Left lung (tissue), 10 donors: Measurements from ENCODE around the gene KRTAP26-1. TPM values are rescaled to one million over a fixed set of nuclear protein-coding genes. Genes with fewer than 3 reads are reported as not detected.
A peak's percentile ranks its signal among the peaks of the same experiment; 100 is the strongest.

Experiments used
- ATAC-seq: fragments of 200-7000 bp; cut with Tn5 transposase; one replicate; pipeline ENCODE4 v1.9.1; 2020; ENCODE audit warnings: moderate library complexity
- DNase-seq, 4 donors: peaks; one replicate each; pipeline ENCODE4 v3.0.0-alpha.2; 2013 to 2020
- H3K27ac ChIP-seq, 2 donors: fragments of 200-600 bp; sonication (generic) in 1 of 2; one replicate each; pipeline versions ENCODE4 v1.5.0 to v1.8.0; 2020 to 2021
- H3K27me3 ChIP-seq, 2 donors: fragments of 200-600 bp; sonication (generic) in 1 of 2; one replicate each; pipeline versions ENCODE4 v1.5.0 to v1.8.0; 2020 to 2021
- H3K36me3 ChIP-seq, 2 donors: fragments of 200-600 bp; sonication (generic) in 1 of 2; one replicate each; pipeline versions ENCODE4 v1.5.0 to v1.8.0; 2020 to 2021
- H3K4me1 ChIP-seq, 2 donors: fragments of 200-600 bp; one replicate each; pipeline ENCODE4 v1.8.0; 2021
- H3K4me3 ChIP-seq, 2 donors: fragments of 200-600 bp; sonication (generic) in 1 of 2; one replicate each; pipeline versions ENCODE4 v1.5.0 to v1.8.0; 2020 to 2021; ENCODE audit warnings: mild to moderate bottlenecking in 1 of 2
- H3K9me3 ChIP-seq, 2 donors: fragments of 200-600 bp; sonication (generic) in 1 of 2; one replicate each; pipeline versions ENCODE4 v1.5.0 to v1.8.0; 2020 to 2021
- intact Hi-C, 2 donors: fragments of 100-400 bp; cut with DNase I; formaldehyde crosslinking; loops; one replicate each; pipeline versions ENCODE4 v1.11.2 to v1.14.2; 2022
- polyA plus RNA-seq, 6 donors: library from polyadenylated mRNA; unstranded; fragments of 120-200 nt; gene quantifications; one replicate each; pipeline ENCODE4 v1.2.1, GENCODE V29; 2013; ENCODE audit not compliant: insufficient read length in 6 of 6
- total RNA-seq, 2 donors: library from RNA; stranded (reverse); fragmentation: NEBNext Ultra II Directional; extraction: Animal tissue kit (Norgen Biotek cat#: 25700); gene quantifications; one replicate each; pipeline ENCODE4 v1.2.1, GENCODE V29; 2021
- TF ChIP-seq, protein P1 (sequence below), 2 donors: fragments of 200-600 bp; sonication (generic) in 1 of 2; IDR thresholded peaks; one replicate each; pipeline versions ENCODE4 v1.5.0 to v1.8.0; 2021; ENCODE audit warnings: antibody characterized with exemption in 2 of 2
- donor health status: DM: no; HTN: yes; CAD: no.
- donor health status: DM: no; HTN: no; CAD: no.

Gene KRTAP26-1
- total and polyA plus RNA-seq, 8 donors, result not detected

DNA sequence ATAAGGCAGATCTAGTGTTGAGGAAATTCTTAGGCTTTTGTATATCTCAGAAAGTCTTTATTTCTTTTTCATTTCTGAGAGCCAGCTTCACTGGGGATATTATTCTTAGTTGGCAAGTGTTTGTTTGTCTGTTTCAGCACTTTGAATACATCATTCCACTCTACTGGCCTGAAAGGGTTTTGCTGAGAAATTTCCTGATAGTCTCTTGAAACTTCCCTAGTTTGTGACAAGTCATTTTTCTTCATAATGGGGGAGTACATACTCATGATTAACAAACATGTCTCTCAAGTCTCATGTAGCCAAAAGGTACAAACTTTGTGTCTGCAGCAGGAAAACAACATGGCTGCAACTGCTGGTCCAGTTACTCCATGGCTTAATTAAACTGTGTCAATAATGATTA lies 6.3 kb upstream of the KRTAP26-1 start:
- H3K4me1 ChIP-seq, result no peaks in the 10 kb centered on the region
- intact Hi-C loops, result no loop called here
- H3K36me3 ChIP-seq, result no peaks in the 10 kb centered on the region
- peaks cover 0 to 16% of the 10 kb centered on the region in 2 donors for H3K9me3 ChIP-seq
- DNase-seq (no peak), ATAC-seq (no peak)
- no peak overlapping the region for H3K4me3 ChIP-seq
- no peak overlapping the region for H3K27ac ChIP-seq
- no peaks in the 10 kb centered on the region for H3K27me3 ChIP-seq
- TF ChIP-seq, protein P1, sequence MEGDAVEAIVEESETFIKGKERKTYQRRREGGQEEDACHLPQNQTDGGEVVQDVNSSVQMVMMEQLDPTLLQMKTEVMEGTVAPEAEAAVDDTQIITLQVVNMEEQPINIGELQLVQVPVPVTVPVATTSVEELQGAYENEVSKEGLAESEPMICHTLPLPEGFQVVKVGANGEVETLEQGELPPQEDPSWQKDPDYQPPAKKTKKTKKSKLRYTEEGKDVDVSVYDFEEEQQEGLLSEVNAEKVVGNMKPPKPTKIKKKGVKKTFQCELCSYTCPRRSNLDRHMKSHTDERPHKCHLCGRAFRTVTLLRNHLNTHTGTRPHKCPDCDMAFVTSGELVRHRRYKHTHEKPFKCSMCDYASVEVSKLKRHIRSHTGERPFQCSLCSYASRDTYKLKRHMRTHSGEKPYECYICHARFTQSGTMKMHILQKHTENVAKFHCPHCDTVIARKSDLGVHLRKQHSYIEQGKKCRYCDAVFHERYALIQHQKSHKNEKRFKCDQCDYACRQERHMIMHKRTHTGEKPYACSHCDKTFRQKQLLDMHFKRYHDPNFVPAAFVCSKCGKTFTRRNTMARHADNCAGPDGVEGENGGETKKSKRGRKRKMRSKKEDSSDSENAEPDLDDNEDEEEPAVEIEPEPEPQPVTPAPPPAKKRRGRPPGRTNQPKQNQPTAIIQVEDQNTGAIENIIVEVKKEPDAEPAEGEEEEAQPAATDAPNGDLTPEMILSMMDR (IDR thresholded peaks at IDR 0.05), result no peak

DNA sequence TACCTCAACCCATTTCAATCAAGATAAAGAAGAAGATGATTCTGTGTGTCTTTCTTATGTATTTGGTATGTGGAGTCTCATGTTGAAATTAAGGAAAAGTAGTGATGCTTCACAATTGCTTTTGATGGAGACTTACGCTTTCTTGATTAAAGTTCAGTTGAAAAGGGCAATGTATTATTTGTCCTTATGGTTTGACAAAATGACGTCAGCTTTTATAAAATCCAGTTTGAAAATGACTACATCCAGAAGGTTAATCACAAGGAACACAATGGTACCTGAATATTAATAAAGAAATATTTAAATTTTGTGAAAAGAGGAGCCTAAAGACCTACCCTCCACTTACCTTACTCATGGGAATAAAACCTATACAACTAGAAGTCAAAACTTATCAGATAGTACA lies 4.4 kb downstream of the KRTAP26-1 start:
- Histone ChIP-seq H3K4me1 (no peaks in the 10 kb centered on the region), H3K9me3 (no peaks in the 10 kb centered on the region), H3K27ac (no peak overlapping the region), H3K36me3 (no peaks in the 10 kb centered on the region), H3K27me3 (no peaks in the 10 kb centered on the region), H3K4me3 (no peak overlapping the region)
- intact Hi-C loops, result no loop called here
- DNase-seq (no peak), ATAC-seq (no peak)
- TF ChIP-seq, protein P1 (IDR thresholded peaks at IDR 0.05), result no peak

DNA sequence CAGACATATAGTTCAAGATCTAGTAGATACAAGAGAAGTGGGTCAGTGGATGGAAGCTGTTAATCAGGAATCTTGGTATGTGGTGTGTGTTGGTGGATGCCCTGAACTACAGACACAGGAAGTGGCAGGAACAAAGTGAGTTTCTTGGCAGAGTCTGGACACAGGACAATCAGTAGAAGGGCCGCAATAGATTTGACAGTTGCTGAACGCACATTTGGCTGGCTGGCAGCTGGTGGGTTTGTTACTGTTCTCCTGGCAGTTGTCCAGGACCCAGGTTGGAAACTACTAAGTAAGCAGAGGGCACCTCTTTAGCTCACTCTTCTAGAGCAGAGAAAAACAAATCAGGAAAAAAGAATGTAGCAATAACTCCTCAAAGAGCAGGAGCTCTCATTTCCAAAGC lies 13.2 kb downstream of the KRTAP26-1 start:
- Histone ChIP-seq H3K36me3 (no peaks in the 10 kb centered on the region), H3K4me1 (no peaks in the 10 kb centered on the region), H3K27ac (no peak overlapping the region), H3K9me3 (no peaks in the 10 kb centered on the region), H3K4me3 (no peak overlapping the region), H3K27me3 (no peaks in the 10 kb centered on the region)
- intact Hi-C loops, result no loop called here
- ATAC-seq, result no peak
- TF ChIP-seq, protein P1 (IDR thresholded peaks at IDR 0.05), result no peak
- DNase-seq, result peak in 1 of 4 donors; percentile 5

DNA sequence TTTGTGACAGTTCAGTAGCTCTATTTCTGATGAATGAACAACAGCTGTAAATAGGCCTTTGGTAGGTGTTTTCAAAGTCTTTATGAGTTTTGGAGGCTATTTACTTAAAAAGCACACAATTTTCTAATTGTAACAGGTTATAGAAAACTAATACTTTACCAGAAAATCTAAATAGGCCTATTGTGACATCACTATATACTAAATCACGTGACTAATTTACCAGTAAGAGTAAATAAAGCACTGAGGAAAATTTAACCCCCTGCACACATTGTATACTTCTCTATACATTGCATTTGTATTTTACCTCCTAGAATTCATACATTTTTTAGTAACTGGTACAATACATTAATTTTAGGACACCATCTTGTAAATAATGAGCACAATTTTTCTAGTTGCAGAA lies 15.0 kb downstream of the KRTAP26-1 start:
- TF ChIP-seq, protein P1 (IDR thresholded peaks at IDR 0.05), result no peak
- no peaks in the 10 kb centered on the region for H3K4me1 ChIP-seq
- H3K27me3 ChIP-seq, result no peaks in the 10 kb centered on the region
- intact Hi-C loops, result no loop called here
- DNase-seq (no peak), ATAC-seq (no peak)
- no peaks in the 10 kb centered on the region for H3K36me3 ChIP-seq
- H3K9me3 ChIP-seq, result peaks cover 0 to 4% of the 10 kb centered on the region in 2 donors
- H3K27ac ChIP-seq, result no peak overlapping the region
- no peak overlapping the region for H3K4me3 ChIP-seq

DNA sequence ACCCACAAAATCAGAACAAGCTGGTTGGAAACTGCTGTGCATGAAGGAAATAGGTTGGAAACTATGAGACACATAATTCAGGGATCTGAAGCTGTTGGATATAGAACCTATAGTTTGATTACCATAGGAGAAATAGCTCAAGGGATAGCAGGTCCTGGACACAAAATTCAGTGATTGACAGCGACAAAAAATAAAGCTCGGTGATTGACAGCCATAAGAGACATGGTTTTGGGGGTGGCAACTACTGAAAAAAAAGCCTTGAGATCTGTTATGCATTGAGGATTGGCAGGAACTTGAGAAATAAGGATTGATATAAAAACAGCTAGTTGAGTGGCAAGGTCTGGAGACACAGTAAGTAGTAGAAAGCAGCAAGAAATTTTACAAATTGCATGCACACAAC lies 30.9 kb downstream of the KRTAP26-1 start, which contains the start of gene KRTAP25-1:
TSS of gene KRTAP25-1 (minus strand) at position 300 of the 400 bp plus-strand sequence. CDS start at position 276, 24 bp downstream.
- no peak within 1 kb of the TSS for H3K4me3 ChIP-seq
- H3K9me3 ChIP-seq, result no peaks in the 10 kb centered on the region
- H3K27me3 ChIP-seq, result no peaks in the 10 kb centered on the region
- no peaks in the 10 kb centered on the region for H3K36me3 ChIP-seq
- no peaks in the 10 kb centered on the region for H3K4me1 ChIP-seq
- TF ChIP-seq, protein P1 (IDR thresholded peaks at IDR 0.05), result no peak
- H3K27ac ChIP-seq, result no peak within 1 kb of the TSS
- DNase-seq, result no peak
- ATAC-seq, result no peak
- intact Hi-C loops, result no loop called here
